Activated CD4-positive, CD25-positive, alpha-beta regulatory T cell treated with anti-CD3 and anti-CD28 coated beads, Interleukin-2, amount 50 U/mL, for 24 hours (primary cell): Measurements from ENCODE around the gene ALLC.

Source experiments
- ATAC-seq, 2 donors: fragments of 150-1000 bp; cut with Tn5 transposase; one replicate each; pipeline ENCODE4 v1.10.0; 2021; ENCODE audit warnings: mild to moderate bottlenecking in 1 of 2, moderate library complexity in 1 of 2

Gene ALLC

GRCh38 chr2:3641841-3642421 lies 16.1 kb upstream of the ALLC start:
- ATAC-seq, result no peak

GRCh38 chr2:3642521-3643215 lies 15.3 kb upstream of the ALLC start:
- ATAC-seq, result no peak

GRCh38 chr2:3643371-3644245 lies 14.4 kb upstream of the ALLC start:
- ATAC-seq, result no peak

- no peak for ATAC-seq
Measured at GRCh38 chr2:3644246-3644525, 13.8 kb upstream of the ALLC start.

- no peak for ATAC-seq
Measured at GRCh38 chr2:3644891-3645605, 13.0 kb upstream of the ALLC start.

GRCh38 chr2:3645745-3646389 lies 12.1 kb upstream of the ALLC start:
- no peak for ATAC-seq

GRCh38 chr2:3646446-3646845 lies 11.6 kb upstream of the ALLC start:
- ATAC-seq, result no peak

GRCh38 chr2:3647246-3647645 lies 10.8 kb upstream of the ALLC start:
- no peak for ATAC-seq

GRCh38 chr2:3647831-3648651 lies 10.0 kb upstream of the ALLC start:
- ATAC-seq, result no peak

- no peak for ATAC-seq
Measured at GRCh38 chr2:3648652-3649177, 9.3 kb upstream of the ALLC start.

- ATAC-seq, result no peak
Measured at GRCh38 chr2:3649581-3649980, 8.4 kb upstream of the ALLC start.

GRCh38 chr2:3650140-3650920 lies 7.7 kb upstream of the ALLC start:
- no peak for ATAC-seq

- peak; percentile 67 to 73 for ATAC-seq
Measured at GRCh38 chr2:3651691-3652648, 6.0 kb upstream of the ALLC start.

GRCh38 chr2:3652896-3653625 lies 4.9 kb upstream of the ALLC start:
- ATAC-seq, result no peak

GRCh38 chr2:3654011-3654410 lies 4.0 kb upstream of the ALLC start:
- no peak for ATAC-seq

GRCh38 chr2:3654531-3655225 lies 3.3 kb upstream of the ALLC start:
- ATAC-seq, result no peak

- no peak for ATAC-seq
Measured at GRCh38 chr2:3655871-3656761, 1.9 kb upstream of the ALLC start.
